ENCODE measurements around the gene COPA. TPM values are rescaled to one million over a fixed set of nuclear protein-coding genes. Genes with fewer than 3 reads are reported as not detected.
A peak's percentile ranks its signal among the peaks of the same experiment; 100 is the strongest.

Gene COPA
- total and polyA plus RNA-seq, 4 experiments from 2014 or later, result 115 to 150 (median 130) TPM

DNA sequence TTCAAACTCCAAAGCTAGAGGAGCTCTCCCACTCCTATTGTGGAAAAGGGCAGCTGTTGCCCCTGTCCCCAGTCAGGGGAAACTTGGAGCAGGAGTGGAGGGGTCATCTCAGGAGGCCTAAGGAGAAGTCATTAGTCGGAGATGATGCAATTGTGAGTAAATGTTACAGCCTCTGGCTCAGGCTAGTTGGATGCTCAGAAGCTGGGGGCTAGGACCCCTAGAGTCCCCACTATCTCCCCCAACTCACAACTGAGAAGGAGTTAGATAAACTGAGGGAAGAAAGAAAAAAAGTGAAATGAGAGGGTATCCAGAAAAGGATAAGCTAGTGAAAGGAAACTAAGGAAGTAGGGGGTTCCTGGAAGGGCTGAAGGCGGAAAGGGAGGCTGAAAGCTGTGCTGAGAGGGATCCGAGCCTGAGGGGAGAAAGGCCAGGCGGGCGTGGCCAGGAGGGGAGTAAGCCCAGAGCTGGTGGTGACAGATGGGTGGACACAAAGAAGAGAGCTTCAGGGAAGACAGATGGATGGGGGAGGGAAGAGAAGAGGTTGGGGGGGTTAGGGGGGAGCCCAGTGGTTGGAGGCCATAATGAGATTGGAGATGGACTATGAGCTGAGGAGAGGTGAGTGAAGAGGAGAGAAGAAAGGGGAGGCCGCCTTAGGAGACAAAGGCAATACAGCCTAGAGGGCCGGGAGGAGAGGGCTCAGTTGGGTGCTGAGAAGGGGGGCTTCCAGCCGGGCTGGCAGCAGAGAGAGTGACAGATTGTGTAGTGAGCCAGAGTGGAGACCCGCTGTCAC, 19.3 kb upstream of the COPA start:
- no peaks in the 10 kb centered on the region for H3K4me1 ChIP-seq (ENCODE audit: insufficient read depth, low read length)
- no peak for DNase-seq
- H3K9me3 ChIP-seq (ENCODE audit: control insufficient read depth in 1 of 2, low read length in 2 of 2), result no peaks in the 10 kb centered on the region
- no peak overlapping the region for H3K27ac ChIP-seq (ENCODE audit: low read depth, low read length)
- ChIA-PET POLR2A (ENCODE audit: partially characterized antibody) (interaction anchor here (0.6 to 1.1 kb wide), 2 partner anchors 19 to 115 kb away, joined by 3 to 4 read pairs; no protein-coding TSS in a partner anchor), CTCF (ENCODE audit: partially characterized antibody) (interaction anchor here (1.2 to 1.9 kb wide), 3 partner anchors 9 to 262 kb away, joined by 4 to 10 read pairs (median 5); no protein-coding TSS in a partner anchor)
- no peaks in the 10 kb centered on the region for H3K27me3 ChIP-seq (ENCODE audit: insufficient read depth, low read length)
- H3K4me3 ChIP-seq (ENCODE audit: low read length in 2 of 2), result no peak overlapping the region
- intact Hi-C loops (cut with micrococcal nuclease), result no loop called here
- H3K36me3 Mint-ChIP-seq, result peaks cover 28 to 31% of the 10 kb centered on the region in 2 donors
- peaks cover 0 to 5% (median 4%) of the 10 kb centered on the region in 4 donors for H3K4me1 Mint-ChIP-seq
- peaks cover 22% of the 10 kb centered on the region for H3K36me3 ChIP-seq (ENCODE audit: insufficient read depth, low read length)
- H3K27me3 Mint-ChIP-seq, result no peaks in the 10 kb centered on the region
- no peaks in the 10 kb centered on the region for H3K9me3 Mint-ChIP-seq
- H3K27ac Mint-ChIP-seq, result peak overlapping the region in 6 of 7 donors; percentile 20 to 85 (median 46)
- H3K4me3 Mint-ChIP-seq, result no peak overlapping the region

DNA sequence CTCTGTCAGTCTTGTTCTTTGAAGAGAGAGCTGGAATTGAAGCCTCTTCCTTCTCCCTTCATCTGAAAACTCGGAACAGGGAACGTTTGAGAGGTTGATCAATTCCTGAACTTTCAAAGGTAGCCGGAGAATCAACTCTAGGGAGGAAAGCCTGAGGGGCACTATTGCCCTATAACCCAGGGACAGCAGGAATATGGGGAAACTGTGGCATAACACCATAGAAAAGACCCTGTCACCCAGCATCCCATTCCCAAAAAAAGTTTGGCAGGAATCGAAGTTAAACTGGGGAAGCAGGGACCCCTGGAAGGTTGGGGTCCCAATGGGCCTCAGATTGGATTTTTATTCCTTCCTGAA, 18.7 kb upstream of the COPA start:
- Histone ChIP-seq H3K27me3 (ENCODE audit: insufficient read depth, low read length) (no peaks in the 10 kb centered on the region), H3K27ac (ENCODE audit: low read depth, low read length) (no peak overlapping the region), H3K9me3 (ENCODE audit: control insufficient read depth in 1 of 2, low read length in 2 of 2) (no peaks in the 10 kb centered on the region), H3K36me3 (ENCODE audit: insufficient read depth, low read length) (peaks cover 27% of the 10 kb centered on the region), H3K4me1 (ENCODE audit: insufficient read depth, low read length) (no peaks in the 10 kb centered on the region), H3K4me3 (ENCODE audit: low read length in 2 of 2) (no peak overlapping the region)
- ChIA-PET CTCF (ENCODE audit: partially characterized antibody) (interaction anchor here (1.2 to 1.9 kb wide), 2 partner anchors 15 to 261 kb away, joined by 4 to 10 read pairs; no protein-coding TSS in a partner anchor), POLR2A (ENCODE audit: partially characterized antibody) (interaction anchor here (0.6 to 1.1 kb wide), 2 partner anchors 18 to 114 kb away, joined by 3 to 4 read pairs; no protein-coding TSS in a partner anchor)
- Mint-ChIP-seq H3K4me1 (peaks cover 0 to 5% (median 4%) of the 10 kb centered on the region in 4 donors), H3K36me3 (peaks cover 34 to 36% of the 10 kb centered on the region in 2 donors), H3K9me3 (no peaks in the 10 kb centered on the region), H3K27me3 (no peaks in the 10 kb centered on the region), H3K4me3 (no peak overlapping the region), H3K27ac (peak overlapping the region in 1 of 7 donors; percentile 35)
- DNase-seq, result no peak
- intact Hi-C loops (cut with micrococcal nuclease), result no loop called here

- Mint-ChIP-seq H3K4me3 (no peak overlapping the region), H3K27ac (peak overlapping the region in 2 of 7 donors; percentile 4 to 43), H3K9me3 (no peaks in the 10 kb centered on the region), H3K4me1 (peaks cover 0 to 5% (median 4%) of the 10 kb centered on the region in 4 donors), H3K27me3 (no peaks in the 10 kb centered on the region), H3K36me3 (peaks cover 40 to 42% of the 10 kb centered on the region in 2 donors)
- ChIA-PET POLR2A (ENCODE audit: partially characterized antibody) (no interaction called here), CTCF (ENCODE audit: partially characterized antibody) (no interaction called here)
- DNase-seq, result no peak
- intact Hi-C loops (cut with micrococcal nuclease), result no loop called here
- no peak overlapping the region for H3K27ac ChIP-seq (ENCODE audit: low read depth, low read length)
- no peak overlapping the region for H3K4me3 ChIP-seq (ENCODE audit: low read length in 2 of 2)
- no peaks in the 10 kb centered on the region for H3K4me1 ChIP-seq (ENCODE audit: insufficient read depth, low read length)
- no peaks in the 10 kb centered on the region for H3K9me3 ChIP-seq (ENCODE audit: control insufficient read depth in 1 of 2, low read length in 2 of 2)
- H3K36me3 ChIP-seq (ENCODE audit: insufficient read depth, low read length), result peaks cover 33% of the 10 kb centered on the region
- no peaks in the 10 kb centered on the region for H3K27me3 ChIP-seq (ENCODE audit: insufficient read depth, low read length)
These were observed 18.1 kb upstream of the COPA start for GRCh38 chr1:160361199-160361598.

DNA sequence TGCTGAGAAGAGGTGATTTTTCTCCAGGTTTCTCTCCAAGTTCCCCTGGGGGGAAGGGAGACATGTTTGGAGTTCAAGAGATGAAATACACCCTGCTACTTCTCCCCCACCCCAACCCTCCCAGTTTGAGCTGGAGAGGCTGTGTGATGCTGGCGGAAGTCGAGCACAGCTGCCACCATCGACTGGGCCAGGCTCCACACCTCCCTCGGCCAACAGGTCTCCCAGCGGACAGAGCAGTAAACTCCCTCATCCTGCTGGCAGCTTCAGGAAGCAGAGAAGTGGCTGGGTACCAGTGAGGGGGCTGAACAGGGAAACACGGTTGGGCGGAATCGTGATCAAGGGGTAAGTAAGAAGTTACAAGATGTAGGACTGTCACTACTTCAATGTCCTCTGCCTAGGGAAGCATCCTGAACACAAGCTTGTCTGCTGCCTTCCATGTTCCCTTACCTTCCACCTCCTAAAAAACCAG, 17.2 kb upstream of the COPA start:
- no peak overlapping the region for H3K4me3 ChIP-seq (ENCODE audit: low read length in 2 of 2)
- no peaks in the 10 kb centered on the region for H3K27me3 Mint-ChIP-seq
- peaks cover 46 to 52% of the 10 kb centered on the region in 2 donors for H3K36me3 Mint-ChIP-seq
- peaks cover 43% of the 10 kb centered on the region for H3K36me3 ChIP-seq (ENCODE audit: insufficient read depth, low read length)
- H3K4me3 Mint-ChIP-seq, result no peak overlapping the region
- no peak overlapping the region for H3K27ac ChIP-seq (ENCODE audit: low read depth, low read length)
- DNase-seq, result no peak
- peaks cover 0 to 5% (median 4%) of the 10 kb centered on the region in 4 donors for H3K4me1 Mint-ChIP-seq
- H3K27me3 ChIP-seq (ENCODE audit: insufficient read depth, low read length), result no peaks in the 10 kb centered on the region
- H3K4me1 ChIP-seq (ENCODE audit: insufficient read depth, low read length), result no peaks in the 10 kb centered on the region
- ChIA-PET POLR2A (ENCODE audit: partially characterized antibody) (no interaction called here), CTCF (ENCODE audit: partially characterized antibody) (no interaction called here)
- H3K9me3 ChIP-seq (ENCODE audit: control insufficient read depth in 1 of 2, low read length in 2 of 2), result no peaks in the 10 kb centered on the region
- H3K27ac Mint-ChIP-seq, result peak overlapping the region in 2 of 7 donors; percentile 44 to 52
- intact Hi-C loops (cut with micrococcal nuclease), result no loop called here
- no peaks in the 10 kb centered on the region for H3K9me3 Mint-ChIP-seq

DNA sequence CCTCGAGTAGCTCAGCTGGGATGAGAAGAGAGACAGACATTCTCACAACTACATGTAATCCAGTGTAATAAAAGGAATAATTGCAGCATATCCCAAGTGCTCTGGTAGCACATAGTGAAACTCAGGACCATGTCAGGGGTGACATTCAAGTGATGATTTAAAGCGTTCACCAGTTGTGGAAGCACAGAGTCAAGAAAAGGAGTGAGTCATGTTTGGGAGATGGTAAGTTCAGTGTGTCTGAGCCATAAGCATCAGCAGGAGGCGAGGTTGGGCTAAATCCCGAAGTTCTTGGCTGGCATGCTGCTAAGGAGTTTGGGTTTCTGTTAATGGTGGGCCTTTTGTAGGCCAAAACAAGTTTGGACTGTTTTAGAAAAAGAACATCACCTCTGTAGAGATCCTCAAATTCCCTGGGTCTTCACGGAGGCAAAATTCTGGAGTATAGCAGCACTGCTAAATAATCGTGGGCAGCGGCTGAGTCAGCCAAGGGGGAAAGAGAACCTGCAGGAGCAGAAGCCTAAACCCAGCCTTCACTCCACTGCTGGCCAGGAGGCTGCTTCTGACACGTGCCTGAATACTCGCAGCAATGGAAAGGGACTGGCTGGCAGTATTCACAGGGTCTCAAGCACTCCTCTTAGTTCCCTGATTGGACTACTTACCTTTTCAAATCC, 16.6 kb upstream of the COPA start:
- peaks cover 48% of the 10 kb centered on the region for H3K36me3 ChIP-seq (ENCODE audit: insufficient read depth, low read length)
- ChIA-PET POLR2A (ENCODE audit: partially characterized antibody) (no interaction called here), CTCF (ENCODE audit: partially characterized antibody) (no interaction called here)
- no peak overlapping the region for H3K27ac ChIP-seq (ENCODE audit: low read depth, low read length)
- H3K4me1 Mint-ChIP-seq, result peaks cover 0 to 5% (median 4%) of the 10 kb centered on the region in 4 donors
- intact Hi-C loops (cut with micrococcal nuclease), result no loop called here
- H3K4me1 ChIP-seq (ENCODE audit: insufficient read depth, low read length), result no peaks in the 10 kb centered on the region
- H3K4me3 Mint-ChIP-seq, result no peak overlapping the region
- no peak overlapping the region for H3K4me3 ChIP-seq (ENCODE audit: low read length in 2 of 2)
- no peaks in the 10 kb centered on the region for H3K9me3 ChIP-seq (ENCODE audit: control insufficient read depth in 1 of 2, low read length in 2 of 2)
- H3K27me3 ChIP-seq (ENCODE audit: insufficient read depth, low read length), result no peaks in the 10 kb centered on the region
- no peak overlapping the region for H3K27ac Mint-ChIP-seq
- no peaks in the 10 kb centered on the region for H3K9me3 Mint-ChIP-seq
- no peak for DNase-seq
- no peaks in the 10 kb centered on the region for H3K27me3 Mint-ChIP-seq
- H3K36me3 Mint-ChIP-seq, result peaks cover 51 to 57% of the 10 kb centered on the region in 2 donors

DNA sequence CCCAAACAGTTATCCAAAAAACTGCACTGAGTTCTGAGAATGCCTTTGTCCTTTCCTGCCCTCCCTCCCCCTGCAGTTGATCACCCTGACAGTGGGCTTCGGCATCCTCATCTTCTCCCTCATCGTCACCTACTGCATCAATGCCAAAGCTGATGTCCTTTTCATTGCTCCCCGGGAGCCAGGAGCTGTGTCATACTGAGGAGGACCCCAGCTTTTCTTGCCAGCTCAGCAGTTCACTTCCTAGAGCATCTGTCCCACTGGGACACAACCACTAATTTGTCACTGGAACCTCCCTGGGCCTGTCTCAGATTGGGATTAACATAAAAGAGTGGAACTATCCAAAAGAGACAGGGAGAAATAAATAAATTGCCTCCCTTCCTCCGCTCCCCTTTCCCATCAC, 15.0 kb upstream of the COPA start:
- Mint-ChIP-seq H3K4me1 (no peaks in the 10 kb centered on the region), H3K4me3 (no peak overlapping the region), H3K36me3 (peaks cover 66 to 73% of the 10 kb centered on the region in 2 donors), H3K27me3 (no peaks in the 10 kb centered on the region), H3K27ac (peak overlapping the region in 2 of 7 donors; percentile 49 to 65), H3K9me3 (no peaks in the 10 kb centered on the region)
- H3K4me1 ChIP-seq (ENCODE audit: insufficient read depth, low read length), result no peaks in the 10 kb centered on the region
- H3K36me3 ChIP-seq (ENCODE audit: insufficient read depth, low read length), result peaks cover 64% of the 10 kb centered on the region
- ChIA-PET POLR2A (ENCODE audit: partially characterized antibody) (interaction anchor here (0.6 kb wide), 1 partner anchor 14 kb away, joined by 3 read pairs; no protein-coding TSS in a partner anchor), CTCF (ENCODE audit: partially characterized antibody) (interaction anchor here (0.7 to 9.2 kb wide), 2 partner anchors 19 to 749 kb away, joined by 3 to 77 read pairs; no protein-coding TSS in a partner anchor)
- DNase-seq, result no peak
- no peak overlapping the region for H3K27ac ChIP-seq (ENCODE audit: low read depth, low read length)
- intact Hi-C loops (cut with micrococcal nuclease), result no loop called here
- H3K27me3 ChIP-seq (ENCODE audit: insufficient read depth, low read length), result no peaks in the 10 kb centered on the region
- no peak overlapping the region for H3K4me3 ChIP-seq (ENCODE audit: low read length in 2 of 2)
- no peaks in the 10 kb centered on the region for H3K9me3 ChIP-seq (ENCODE audit: control insufficient read depth in 1 of 2, low read length in 2 of 2)

Measured in CD4-positive, alpha-beta memory T cell (primary cell).